GM10248 (cell line): Measurements from ENCODE around the gene SCARB1.
"Not testable (repeated sequence)": the region's sequence is repeated elsewhere in the genome, so short reads cannot be mapped to it uniquely, and the experiment has no call there.

Source experiments
- CTCF ChIA-PET: fragments of 300-600 bp; sonication (Branson Sonifier 250); formaldehyde crosslinking; extraction: SDS; loops from one replicate; lab custom pipeline; 2021; ENCODE audit warnings: antibody characterized with exemption; lab: Yijun Ruan, JAX
- POLR2A ChIA-PET: fragments of 350-650 bp; sonication (Branson Sonifier 250); formaldehyde crosslinking; extraction: SDS; loops from one replicate; lab custom pipeline; 2020; ENCODE audit warnings: antibody characterized with exemption; lab: Yijun Ruan, JAX
- DNase-seq: peaks from one replicate; pipeline ENCODE4 v3.0.0; 2012; ENCODE audit errors: extremely low spot score
- CTCF ChIP-seq: IDR thresholded peaks from 2 replicates; pipeline ENCODE4 v1.5.1; 2012; ENCODE audit warnings: mild to moderate bottlenecking, low read depth; ENCODE audit errors: extremely low read depth, missing control alignments, control extremely low read depth

The SCARB1 gene

GRCh38 chr12:124863416-124864325, at the start of gene SCARB1:
SCARB1 (minus strand) TSS chr12:124863864; CDS start chr12:124863720, 144 bp downstream.
- TF ChIP-seq CTCF: no peak
- ChIA-PET CTCF (interaction anchor here (1.5 kb wide), 1 partner anchor 43 kb away, joined by 10 read pairs; no protein-coding TSS in a partner anchor), POLR2A (no interaction called here)
- peak; percentile 99 for DNase-seq

- CTCF ChIA-PET, DNase-seq: not testable (repeated sequence)
- POLR2A ChIA-PET: interaction anchor here (0.7 to 0.8 kb wide), 2 partner anchors 28 to 82 kb away, joined by 3 read pairs; no protein-coding TSS in a partner anchor
Measured at GRCh38 chr12:124912529-124913287, 49.0 kb upstream of the SCARB1 start.

GRCh38 chr12:124911521-124911920, 47.9 kb upstream of the SCARB1 start:
- ChIA-PET CTCF (interaction anchor here (2.3 kb wide), 2 partner anchors 8 to 29 kb away, joined by 10 to 14 read pairs; no protein-coding TSS in a partner anchor), POLR2A (interaction anchor here (0.8 to 2.9 kb wide), 6 partner anchors 8 to 49 kb away, joined by 4 to 24 read pairs (median 6); no protein-coding TSS in a partner anchor)
- DNase-seq: not testable (repeated sequence)

GRCh38 chr12:124910561-124911478, 47.2 kb upstream of the SCARB1 start:
- no peak for TF ChIP-seq CTCF
- CTCF ChIA-PET: interaction anchor here (1.3 to 2.3 kb wide), 3 partner anchors 8 to 30 kb away, joined by 3 to 14 read pairs (median 10); no protein-coding TSS in a partner anchor
- DNase-seq: no peak
- POLR2A ChIA-PET: interaction anchor here (0.6 to 2.9 kb wide), 10 partner anchors 8 to 50 kb away, joined by 3 to 24 read pairs (median 5); no protein-coding TSS in a partner anchor

- ChIA-PET POLR2A (interaction anchor here (0.5 to 2.9 kb wide), 7 partner anchors 10 to 154 kb away, joined by 3 to 24 read pairs (median 5); no protein-coding TSS in a partner anchor), CTCF (interaction anchor here (1.3 to 2.3 kb wide), 3 partner anchors 9 to 30 kb away, joined by 3 to 14 read pairs (median 10); no protein-coding TSS in a partner anchor)
- no peak for DNase-seq
- no peak for TF ChIP-seq CTCF
Measured at GRCh38 chr12:124909831-124910560, 46.3 kb upstream of the SCARB1 start.

GRCh38 chr12:124906606-124907261, 43.1 kb upstream of the SCARB1 start:
- CTCF ChIA-PET: interaction anchor here (0.7 to 4.5 kb wide), 43 partner anchors 9 to 874 kb away, joined by 3 to 69 read pairs (median 4); no protein-coding TSS in a partner anchor
- POLR2A ChIA-PET: interaction anchor here (0.8 to 3.1 kb wide), 7 partner anchors 8 to 45 kb away, joined by 3 to 9 read pairs (median 4); partner anchors contain the start of gene UBC
- DNase-seq: peak; percentile 81
- peak; percentile 99 for TF ChIP-seq CTCF
